Astrocyte of the hippocampus (primary cell): ENCODE results near the gene MTOR.
"Not testable (repeated sequence)": the region's sequence is repeated elsewhere in the genome, so short reads cannot be mapped to it uniquely, and the experiment has no call there.

Source experiments
- DNase-seq: peaks from one replicate; pipeline ENCODE4 v3.0.0; 2011; ENCODE audit warnings: low read depth, low spot score

MTOR gene

DNA sequence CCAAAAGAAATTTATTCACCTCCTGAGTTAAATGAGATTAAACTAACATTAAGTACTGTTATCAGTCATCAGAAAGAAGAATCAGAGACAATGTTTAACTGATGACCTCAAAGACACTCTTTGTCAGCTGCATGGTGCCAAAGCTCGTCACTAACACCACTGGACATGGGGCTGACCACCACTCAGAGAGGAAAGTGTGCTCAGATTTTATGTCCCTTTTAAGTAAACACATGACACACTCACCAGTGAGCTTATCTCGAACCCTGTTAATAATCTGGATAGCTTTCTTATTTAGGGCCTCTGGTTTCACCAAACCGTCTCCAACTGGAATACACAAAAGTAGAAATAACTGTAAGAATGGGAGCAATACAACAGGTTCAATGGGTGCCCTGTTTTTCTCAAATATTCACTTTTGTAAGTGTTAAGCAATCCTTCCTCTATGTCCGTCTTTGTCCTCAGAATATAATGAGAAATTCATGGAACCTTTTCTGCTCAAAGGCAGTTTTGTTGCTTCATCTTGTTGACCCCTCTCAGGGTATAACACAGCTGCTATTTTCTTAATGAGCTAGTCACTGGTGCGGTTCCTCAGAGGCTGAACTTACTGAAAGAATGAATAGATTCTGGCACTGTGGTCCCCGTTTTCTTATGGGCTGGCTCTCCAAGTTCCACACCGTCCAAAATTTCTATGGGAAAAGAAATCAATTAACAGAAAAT, 153.1 kb downstream of the MTOR start:
- no peak for DNase-seq

DNA sequence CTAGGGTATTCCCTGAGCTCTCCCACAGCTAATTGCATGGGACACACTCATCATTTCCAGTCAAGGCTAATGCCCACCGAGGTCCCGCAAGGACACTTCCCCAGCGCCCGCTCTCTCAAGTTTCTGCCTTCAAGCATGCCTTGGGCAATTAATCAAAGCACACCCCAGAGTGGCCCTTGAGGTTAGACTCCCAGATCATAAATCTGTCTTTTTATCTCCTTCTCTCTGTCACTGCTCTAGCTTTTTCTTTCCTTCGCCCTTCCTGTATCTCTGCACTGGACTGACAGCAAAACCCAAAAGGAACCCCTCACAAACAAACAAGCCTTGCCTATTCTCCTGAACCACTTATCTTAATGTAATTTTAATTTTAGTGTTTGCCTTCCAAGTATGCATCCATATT, 154.8 kb downstream of the MTOR start:
- DNase-seq: no peak

GRCh38 chr1:11105586-11105985, 156.8 kb downstream of the MTOR start:
- DNase-seq: no peak

DNA sequence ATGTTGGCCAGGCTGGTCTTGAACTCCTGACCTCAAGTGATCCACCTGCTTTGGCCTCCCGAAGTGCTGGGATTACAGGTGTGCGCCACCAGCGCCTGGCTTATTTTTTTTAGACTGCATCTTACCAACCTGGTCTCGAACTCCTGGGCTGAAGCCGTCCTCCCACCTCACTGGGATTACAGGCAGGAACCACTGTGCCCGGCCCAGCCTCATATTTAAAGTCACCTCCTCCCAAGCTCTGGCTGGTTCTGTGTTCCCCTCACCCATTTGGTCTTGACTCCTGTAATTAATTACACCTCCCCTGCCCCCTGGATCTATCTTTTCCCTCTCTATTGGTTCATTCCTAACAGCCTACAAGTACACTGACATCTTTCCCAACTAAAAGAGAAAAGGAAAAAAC, 161.0 kb downstream of the MTOR start:
- no peak for DNase-seq

GRCh38 chr1:11100806-11101205, 161.5 kb downstream of the MTOR start:
- not testable (repeated sequence) for DNase-seq

GRCh38 chr1:11100149-11100493, 162.2 kb downstream of the MTOR start:
- no peak for DNase-seq

DNA sequence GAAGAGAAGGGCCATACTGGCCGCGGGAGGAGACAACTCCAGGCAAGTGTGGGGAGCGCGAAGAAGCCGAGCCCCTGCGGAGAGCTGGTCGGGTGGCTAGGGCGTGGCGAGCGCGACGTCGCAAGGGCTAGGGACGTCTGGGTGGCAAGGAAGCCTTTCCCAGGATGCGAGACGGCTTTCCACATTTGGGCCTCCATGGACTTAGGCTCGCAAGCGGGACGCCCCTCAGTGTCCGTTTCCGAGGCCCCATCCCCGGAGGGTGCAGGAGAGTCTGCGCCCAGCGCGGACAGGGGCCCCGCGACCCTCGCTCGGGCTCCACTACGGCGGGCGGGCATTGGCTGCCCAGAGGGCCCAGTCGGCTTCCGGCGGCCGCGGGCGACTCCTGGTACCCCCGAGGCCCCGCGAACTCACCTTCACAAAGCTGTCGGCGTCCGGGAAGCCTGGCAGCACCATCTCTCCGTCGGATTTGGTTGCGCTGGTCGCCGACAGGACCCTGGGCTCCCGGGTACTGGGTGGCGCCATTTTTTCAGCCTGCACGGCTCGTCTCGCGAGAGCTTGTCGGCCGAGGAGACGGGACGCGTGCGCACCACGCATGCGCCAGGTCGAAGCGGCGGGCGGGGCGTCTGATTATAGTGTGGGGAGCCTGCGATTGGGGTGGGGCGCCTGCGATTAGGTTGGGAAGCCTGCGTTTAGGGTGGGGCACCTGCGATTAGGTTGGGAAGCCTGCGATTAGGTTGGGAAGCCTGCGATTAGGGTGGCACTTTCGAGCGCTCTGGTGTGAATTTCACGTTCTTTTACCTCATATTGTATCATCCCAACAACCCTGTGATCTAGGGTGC, 162.8 kb downstream of the MTOR start, which contains the start of gene EXOSC10:
Gene EXOSC10 (minus strand): TSS at position 560 of the 839 bp plus-strand sequence. CDS start 38 bp downstream, at position 522.
- DNase-seq: peak; percentile 96

DNA sequence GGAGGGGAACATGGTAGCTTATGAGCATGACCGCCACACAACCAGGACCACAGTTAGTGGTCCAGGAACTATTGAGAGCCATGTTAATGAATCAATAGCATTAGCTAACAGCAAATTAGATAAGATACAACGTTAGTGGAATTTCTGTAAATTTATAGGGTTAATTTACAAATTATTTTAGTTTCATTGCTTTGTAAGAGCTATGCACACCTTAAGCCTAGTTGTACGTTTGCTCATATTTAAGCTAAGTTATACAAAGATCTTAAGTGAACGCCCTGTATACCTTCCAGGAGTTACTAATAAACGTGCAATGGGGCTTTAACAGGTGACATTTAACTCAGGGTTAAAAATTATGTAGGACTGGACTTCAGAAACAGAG, 163.4 kb downstream of the MTOR start:
- no peak for DNase-seq

GRCh38 chr1:11083784-11084183, 178.6 kb downstream of the MTOR start:
- DNase-seq: not testable (repeated sequence)

GRCh38 chr1:11080931-11081330, 181.4 kb downstream of the MTOR start:
- no peak for DNase-seq

GRCh38 chr1:11078631-11079030, 183.7 kb downstream of the MTOR start:
- no peak for DNase-seq

DNA sequence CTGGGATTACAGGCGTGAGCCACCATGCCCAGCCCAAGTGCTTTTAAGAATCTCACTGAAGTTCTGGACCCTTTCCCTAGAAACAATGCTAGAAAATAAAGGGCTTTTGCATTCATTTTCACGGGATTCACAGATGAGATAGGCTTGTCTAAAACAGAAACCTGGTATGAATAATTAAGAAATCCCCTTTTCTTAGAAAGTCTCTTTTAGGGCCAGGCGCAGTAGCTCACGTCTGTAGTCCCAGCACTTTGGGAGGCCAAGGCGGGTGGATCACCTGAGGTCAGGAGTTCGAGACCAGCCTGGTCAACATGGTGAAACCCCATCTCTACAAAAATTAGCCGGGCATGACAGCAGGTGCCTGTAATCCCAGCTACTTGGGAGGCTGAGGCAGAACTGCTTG, 189.0 kb downstream of the MTOR start:
- DNase-seq: not testable (repeated sequence)

- no peak for DNase-seq
Measured at GRCh38 chr1:11072216-11072917, 190.0 kb downstream of the MTOR start.

DNA sequence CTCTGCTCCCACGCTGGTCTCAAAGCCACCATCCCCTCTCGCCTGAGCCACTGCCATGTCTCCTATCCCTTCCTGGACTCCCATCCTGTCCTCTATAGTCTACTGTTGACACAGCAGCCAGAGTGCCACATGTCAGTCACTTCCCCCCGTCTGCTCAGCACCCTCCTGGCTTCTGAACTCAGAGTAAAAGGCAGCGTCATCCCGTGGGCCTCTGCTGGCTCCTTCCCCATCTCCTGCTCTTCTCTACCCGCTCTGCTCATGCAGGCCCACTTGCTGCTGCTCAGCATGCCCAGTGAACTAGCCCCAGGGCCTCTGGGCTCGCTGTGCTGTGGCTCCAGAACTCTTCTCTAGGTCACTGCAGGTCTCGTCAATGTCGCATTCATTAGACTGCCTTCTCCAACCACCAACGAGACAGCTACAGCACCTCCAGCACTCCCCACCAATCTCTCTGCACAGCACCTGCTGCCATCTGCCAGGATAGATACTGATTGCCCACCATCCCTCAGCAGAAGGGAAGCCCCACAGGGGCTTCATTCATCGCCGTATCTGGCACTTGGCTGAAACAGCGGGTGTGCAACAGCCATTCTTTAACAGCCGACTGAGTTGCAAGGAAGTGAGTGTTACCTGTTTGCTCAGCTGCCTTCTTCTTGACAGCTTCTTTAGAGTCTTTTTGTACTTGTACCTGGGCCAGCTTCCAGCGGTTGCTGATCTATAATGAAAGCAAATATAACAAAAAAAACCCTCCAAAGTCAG, 190.7 kb downstream of the MTOR start:
- no peak for DNase-seq

- DNase-seq: no peak
Measured at GRCh38 chr1:11070876-11071275, 191.5 kb downstream of the MTOR start.

DNA sequence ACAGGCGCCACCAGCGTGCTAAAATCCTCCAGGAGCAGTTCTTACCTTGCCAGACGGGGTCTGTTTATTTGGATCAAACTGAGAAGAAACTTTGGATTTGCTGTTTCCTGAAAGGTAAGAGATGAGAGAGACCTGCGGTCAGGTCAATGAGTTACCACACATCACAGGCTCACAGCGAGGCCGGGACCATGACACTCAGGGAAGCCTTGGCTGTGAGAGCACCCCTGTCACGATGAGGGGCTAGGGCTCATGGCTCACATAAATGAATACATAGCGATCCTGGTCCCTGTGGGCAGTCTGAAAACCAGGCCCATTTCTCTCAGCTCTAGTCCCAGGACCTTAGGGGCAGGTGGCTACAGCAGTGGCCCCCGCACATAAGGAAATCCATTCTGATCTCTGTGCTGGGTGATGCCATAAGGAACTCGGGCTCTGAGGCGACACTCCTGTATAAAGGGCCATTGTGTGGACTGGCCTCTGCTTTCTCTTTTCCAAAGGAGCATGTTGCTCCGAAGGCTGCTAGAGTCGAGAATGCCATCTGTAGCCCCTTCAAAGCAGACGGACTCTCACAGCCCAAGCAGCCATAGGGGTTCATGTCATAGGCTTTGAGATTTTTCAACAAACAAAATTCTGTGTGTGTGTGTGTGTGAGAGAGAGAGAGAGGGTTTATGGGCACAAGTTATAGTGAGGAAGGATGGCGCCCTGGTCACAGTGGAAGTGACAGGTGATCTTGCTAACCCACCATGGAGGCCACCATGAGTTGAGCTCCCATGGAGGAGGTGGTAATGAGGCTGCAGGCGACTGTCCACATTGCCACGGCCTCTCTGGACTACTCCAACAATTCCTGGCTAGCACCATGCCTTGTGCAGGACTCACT, 193.5 kb downstream of the MTOR start:
- no peak for DNase-seq

- DNase-seq: no peak
Measured at GRCh38 chr1:11067716-11068599, 194.4 kb downstream of the MTOR start.

DNA sequence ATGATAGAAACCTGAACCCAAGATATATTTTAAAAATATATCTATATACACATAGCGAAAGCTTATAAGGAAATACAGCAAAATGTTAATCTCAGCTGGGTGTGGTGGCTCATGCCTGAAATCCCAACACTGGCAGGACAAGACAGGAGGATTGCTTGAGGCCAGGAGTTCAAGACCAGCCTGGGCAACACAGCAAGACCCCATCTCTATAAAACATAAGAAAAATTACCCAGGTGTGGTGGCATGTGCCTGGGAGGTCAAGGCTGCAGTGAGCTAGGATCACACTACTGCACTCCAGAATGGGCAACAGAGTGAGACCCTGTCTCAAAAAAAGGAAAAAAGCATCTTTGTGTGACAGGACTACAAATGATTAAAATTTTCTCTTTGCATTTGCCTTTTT, 196.6 kb downstream of the MTOR start:
- DNase-seq: no peak

- no peak for DNase-seq
Measured at GRCh38 chr1:11064942-11065341, 197.4 kb downstream of the MTOR start.
